H9 (cell line): ENCODE measurements around the gene HSPH1. TPM values are rescaled to one million over a fixed set of nuclear protein-coding genes. Genes with fewer than 3 reads are reported as not detected.

Source experiments
- DNase-seq: peaks from one replicate; pipeline ENCODE4 v3.0.0-alpha.2; 2017
- H2AFZ ChIP-seq: one replicate; pipeline ENCODE4 v1.6.1; 2013; ENCODE audit warnings: mild to moderate bottlenecking, low read length, control low read depth, moderate library complexity
- H2AK5ac ChIP-seq: 2 replicates; pipeline ENCODE4 v1.6.1; 2013; ENCODE audit warnings: low read length, control low read depth, mixed read lengths; ENCODE audit not compliant: insufficient read length
- H2BK120ac ChIP-seq: one replicate; pipeline ENCODE4 v1.6.1; 2013; ENCODE audit warnings: low read depth, mild to moderate bottlenecking, low read length, control low read depth, inconsistent platforms; ENCODE audit not compliant: poor library complexity, severe bottlenecking
- H2BK12ac ChIP-seq: 2 replicates; pipeline ENCODE4 v1.6.1; 2013; ENCODE audit warnings: low read length, control low read depth, mixed read lengths, low read depth; ENCODE audit not compliant: insufficient read length
- H2BK15ac ChIP-seq: 2 replicates; pipeline ENCODE4 v1.6.1; 2013; ENCODE audit warnings: low read depth, low read length, control low read depth
- H2BK20ac ChIP-seq: one replicate; pipeline ENCODE4 v1.6.1; 2013; ENCODE audit warnings: low read depth, mild to moderate bottlenecking, low read length, control low read depth, inconsistent platforms; ENCODE audit not compliant: poor library complexity, severe bottlenecking
- H2BK5ac ChIP-seq: 2 replicates; pipeline ENCODE4 v1.6.1; 2013; ENCODE audit warnings: low read length, control low read depth, mixed read lengths; ENCODE audit not compliant: insufficient read length
- H3K14ac ChIP-seq: 2 replicates; pipeline ENCODE4 v1.6.1; 2013; ENCODE audit warnings: low read length, control low read depth; ENCODE audit not compliant: insufficient read depth
- H3K18ac ChIP-seq: 2 replicates; pipeline ENCODE4 v1.6.1; 2013; ENCODE audit warnings: low read depth, mild to moderate bottlenecking, mixed read lengths, low read length, control low read depth; ENCODE audit not compliant: insufficient read length
- H3K23ac ChIP-seq: 2 replicates; pipeline ENCODE4 v1.6.1; 2013; ENCODE audit warnings: low read length, control low read depth, mixed read lengths, low read depth; ENCODE audit not compliant: insufficient read length
- H3K23me2 ChIP-seq: 2 replicates; pipeline ENCODE4 v1.6.1; 2013; ENCODE audit warnings: low read depth, mild to moderate bottlenecking, mixed read lengths, low read length, control low read depth; ENCODE audit not compliant: insufficient read length, poor library complexity, severe bottlenecking
- H3K27ac ChIP-seq: 2 replicates; pipeline ENCODE4 v1.5.1; 2013; ENCODE audit warnings: low read length, control low read depth, mixed read lengths, low read depth; ENCODE audit not compliant: insufficient read length
- H3K27me3 ChIP-seq: 2 replicates; pipeline ENCODE4 v1.6.1; 2013; ENCODE audit warnings: low read length, control low read depth, inconsistent platforms; ENCODE audit not compliant: insufficient read depth
- H3K4ac ChIP-seq: 2 replicates; pipeline ENCODE4 v1.6.1; 2013; ENCODE audit warnings: low read depth, mild to moderate bottlenecking, control low read depth, inconsistent platforms, low read length, moderate library complexity
- H3K4me1 ChIP-seq: 2 replicates; pipeline ENCODE4 v1.6.1; 2013; ENCODE audit warnings: low read length, control low read depth, inconsistent platforms; ENCODE audit not compliant: insufficient read depth
- H3K4me2 ChIP-seq: 2 replicates; pipeline ENCODE4 v1.6.1; 2013; ENCODE audit warnings: low read length, control low read depth, mixed read lengths; ENCODE audit not compliant: insufficient read length, insufficient read depth
- H3K56ac ChIP-seq: 2 replicates; pipeline ENCODE4 v1.6.1; 2013; ENCODE audit warnings: low read depth, mild to moderate bottlenecking, mixed read lengths, low read length, control low read depth; ENCODE audit not compliant: insufficient read length
- H3K79me1 ChIP-seq: 2 replicates; pipeline ENCODE4 v1.6.1; 2013; ENCODE audit warnings: low read depth, mild to moderate bottlenecking, moderate library complexity, low read length, control low read depth, inconsistent platforms; ENCODE audit not compliant: insufficient read depth, poor library complexity, severe bottlenecking
- H3K79me2 ChIP-seq: 2 replicates; pipeline ENCODE4 v1.6.1; 2013; ENCODE audit warnings: low read length, control low read depth, inconsistent platforms; ENCODE audit not compliant: insufficient read depth
- H3K9ac ChIP-seq: 2 replicates; pipeline ENCODE4 v1.6.1; 2013; ENCODE audit warnings: low read length, control low read depth, mixed read lengths; ENCODE audit not compliant: insufficient read length; ENCODE audit errors: extremely low read depth
- H3K9me3 ChIP-seq: one replicate; pipeline ENCODE4 v1.6.1; 2013; ENCODE audit warnings: low read depth, low read length, inconsistent platforms; ENCODE audit not compliant: control insufficient read depth
- H3T11ph ChIP-seq: one replicate; pipeline ENCODE4 v1.6.1; 2013; ENCODE audit warnings: mild to moderate bottlenecking, low read length, control low read depth, inconsistent platforms
- H4K20me1 ChIP-seq: one replicate; pipeline ENCODE4 v1.6.1; 2013; ENCODE audit not compliant: control insufficient read depth, insufficient read length, insufficient read depth
- H4K5ac ChIP-seq: 2 replicates; pipeline ENCODE4 v1.6.1; 2013; ENCODE audit warnings: low read depth, mild to moderate bottlenecking, mixed read lengths, low read length, control low read depth; ENCODE audit not compliant: insufficient read length
- H4K8ac ChIP-seq: replicated peaks from 2 replicates; pipeline ENCODE4 v1.6.1; 2013; ENCODE audit warnings: low read length, control low read depth, mixed read lengths, low read depth; ENCODE audit not compliant: insufficient read length
- H4K91ac ChIP-seq: 2 replicates; pipeline ENCODE4 v1.6.1; 2013; ENCODE audit warnings: low read depth, mild to moderate bottlenecking, moderate library complexity, mixed read lengths, low read length, control low read depth; ENCODE audit not compliant: insufficient read length
- H3K27ac Mint-ChIP-seq, 3 experiments: 2 replicates in 2 of 3; 3 replicates in 1 of 3; pipeline ENCODE4 v1.8.0; 2020 to 2021; ENCODE audit warnings: mixed read lengths in 3 of 3, mild to moderate bottlenecking in 1 of 3, moderate library complexity in 1 of 3
- H3K27me3 Mint-ChIP-seq: 2 replicates; pipeline ENCODE4 v1.8.0; 2021; ENCODE audit warnings: low read depth, mild to moderate bottlenecking, moderate library complexity, mixed read lengths
- H3K36me3 Mint-ChIP-seq, 3 experiments: 2 replicates in 2 of 3; 3 replicates in 1 of 3; pipeline ENCODE4 v1.8.0; 2020 to 2021; ENCODE audit warnings: low read depth in 3 of 3, mixed read lengths in 3 of 3; ENCODE audit not compliant: insufficient read depth in 1 of 3
- H3K4me1 Mint-ChIP-seq, 2 experiments: 2 replicates each; pipeline ENCODE4 v1.8.0; 2020; ENCODE audit warnings: mixed read lengths in 2 of 2
- H3K4me3 Mint-ChIP-seq, 2 experiments: 2 replicates in 1 of 2; 3 replicates in 1 of 2; pipeline ENCODE4 v1.8.0; 2020 to 2021; ENCODE audit warnings: mild to moderate bottlenecking in 2 of 2, mixed read lengths in 2 of 2, moderate library complexity in 1 of 2
- H3K9me3 Mint-ChIP-seq, 2 experiments: 2 replicates in 1 of 2; 3 replicates in 1 of 2; pipeline ENCODE4 v1.8.0; 2020; ENCODE audit warnings: mild to moderate bottlenecking in 2 of 2, mixed read lengths in 2 of 2, moderate library complexity in 1 of 2
- WGBS: extraction: QIAGEN DNeasy Blood & Tissue Kit; methylation state at CpG from one replicate; pipeline ENCODE4 v1.1.7; 2013; ENCODE audit warnings: missing lambda C conversion rate, low lambda C conversion rate, mixed read lengths; ENCODE audit not compliant: insufficient read length; ENCODE audit errors: extremely low coverage; 5-methylcytosine and 5-hydroxymethylcytosine counted together
- total RNA-seq: library from RNA; stranded (reverse); gene quantifications from 2 replicates; pipeline ENCODE4 v1.2.1, GENCODE V29; 2021
- TF ChIP-seq, protein P1 (sequence below): fragments of 200-600 bp; sonication (generic); conservative IDR thresholded peaks from 3 replicates; pipeline ENCODE4 v1.8.0; 2021; ENCODE audit warnings: antibody characterized with exemption, mild to moderate bottlenecking

The HSPH1 gene
- total RNA-seq, 1 experiment from 2014 or later: 141 TPM

DNA sequence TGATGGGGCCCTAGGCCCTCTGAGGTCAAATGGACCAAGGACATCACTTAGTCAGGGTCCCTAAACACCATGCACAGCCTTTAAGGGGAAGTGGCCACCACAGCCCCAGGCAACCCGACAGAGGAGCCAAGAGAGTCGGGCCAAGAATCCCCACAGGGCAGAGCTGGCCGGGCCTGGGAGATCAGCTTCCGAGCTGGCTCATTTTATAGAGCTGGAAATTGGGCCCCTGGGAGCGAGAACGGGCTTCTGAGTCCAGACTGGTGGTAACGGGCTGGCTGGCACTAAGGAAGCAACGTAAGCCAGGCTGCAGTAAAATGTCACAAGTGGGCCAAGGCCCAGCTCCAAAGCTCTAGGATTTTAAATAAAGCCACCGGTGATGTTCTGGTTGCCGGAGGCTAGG is 51.1 kb downstream of the HSPH1 start:
- Histone ChIP-seq H3K9ac (no peak overlapping the region), H4K8ac (no peak overlapping the region), H3K27me3 (no peaks in the 10 kb centered on the region), H4K91ac (no peak overlapping the region), H3K79me2 (no peaks in the 10 kb centered on the region), H2AK5ac (no peak overlapping the region), H3K79me1 (no peaks in the 10 kb centered on the region), H3K14ac (no peak overlapping the region), H3K23me2 (no peaks in the 10 kb centered on the region), H3K56ac (no peak overlapping the region), H3K4me2 (no peak overlapping the region), H2AFZ (no peak overlapping the region), H2BK20ac (no peak overlapping the region), H3K27ac (no peak overlapping the region), H4K20me1 (no peaks in the 10 kb centered on the region), H3K4me1 (peaks cover under 1% of the 10 kb centered on the region; the same call in 1 of the 2 replicates), H3K23ac (no peak overlapping the region), H2BK15ac (no peak overlapping the region), H3T11ph (no peak overlapping the region), H3K9me3 (no peaks in the 10 kb centered on the region), H2BK5ac (no peak overlapping the region), H2BK12ac (no peak overlapping the region), H4K5ac (no peak overlapping the region), H2BK120ac (no peak overlapping the region), H3K18ac (no peak overlapping the region), H3K4ac (no peak overlapping the region)
- WGBS: no CpG with 5 or more reads among the region's 10 CpGs
- H3K4me3 Mint-ChIP-seq: no peak overlapping the region
- TF ChIP-seq, protein P1, sequence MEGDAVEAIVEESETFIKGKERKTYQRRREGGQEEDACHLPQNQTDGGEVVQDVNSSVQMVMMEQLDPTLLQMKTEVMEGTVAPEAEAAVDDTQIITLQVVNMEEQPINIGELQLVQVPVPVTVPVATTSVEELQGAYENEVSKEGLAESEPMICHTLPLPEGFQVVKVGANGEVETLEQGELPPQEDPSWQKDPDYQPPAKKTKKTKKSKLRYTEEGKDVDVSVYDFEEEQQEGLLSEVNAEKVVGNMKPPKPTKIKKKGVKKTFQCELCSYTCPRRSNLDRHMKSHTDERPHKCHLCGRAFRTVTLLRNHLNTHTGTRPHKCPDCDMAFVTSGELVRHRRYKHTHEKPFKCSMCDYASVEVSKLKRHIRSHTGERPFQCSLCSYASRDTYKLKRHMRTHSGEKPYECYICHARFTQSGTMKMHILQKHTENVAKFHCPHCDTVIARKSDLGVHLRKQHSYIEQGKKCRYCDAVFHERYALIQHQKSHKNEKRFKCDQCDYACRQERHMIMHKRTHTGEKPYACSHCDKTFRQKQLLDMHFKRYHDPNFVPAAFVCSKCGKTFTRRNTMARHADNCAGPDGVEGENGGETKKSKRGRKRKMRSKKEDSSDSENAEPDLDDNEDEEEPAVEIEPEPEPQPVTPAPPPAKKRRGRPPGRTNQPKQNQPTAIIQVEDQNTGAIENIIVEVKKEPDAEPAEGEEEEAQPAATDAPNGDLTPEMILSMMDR: no peak
- no peak overlapping the region for H3K27ac Mint-ChIP-seq
- H3K4me1 Mint-ChIP-seq: peaks cover 7 to 9% of the 10 kb centered on the region in 2 experiments
- no peaks in the 10 kb centered on the region for H3K36me3 Mint-ChIP-seq
- no peaks in the 10 kb centered on the region for H3K27me3 Mint-ChIP-seq
- H3K9me3 Mint-ChIP-seq: no peaks in the 10 kb centered on the region
- no peak for DNase-seq
